Measurements from ENCODE around the gene COPB1. TPM values are rescaled to one million over a fixed set of nuclear protein-coding genes. Genes with fewer than 3 reads are reported as not detected.

The COPB1 gene
- total RNA-seq, 2 experiments from 2014 or later, result 81.7 to 93.4 TPM

DNA sequence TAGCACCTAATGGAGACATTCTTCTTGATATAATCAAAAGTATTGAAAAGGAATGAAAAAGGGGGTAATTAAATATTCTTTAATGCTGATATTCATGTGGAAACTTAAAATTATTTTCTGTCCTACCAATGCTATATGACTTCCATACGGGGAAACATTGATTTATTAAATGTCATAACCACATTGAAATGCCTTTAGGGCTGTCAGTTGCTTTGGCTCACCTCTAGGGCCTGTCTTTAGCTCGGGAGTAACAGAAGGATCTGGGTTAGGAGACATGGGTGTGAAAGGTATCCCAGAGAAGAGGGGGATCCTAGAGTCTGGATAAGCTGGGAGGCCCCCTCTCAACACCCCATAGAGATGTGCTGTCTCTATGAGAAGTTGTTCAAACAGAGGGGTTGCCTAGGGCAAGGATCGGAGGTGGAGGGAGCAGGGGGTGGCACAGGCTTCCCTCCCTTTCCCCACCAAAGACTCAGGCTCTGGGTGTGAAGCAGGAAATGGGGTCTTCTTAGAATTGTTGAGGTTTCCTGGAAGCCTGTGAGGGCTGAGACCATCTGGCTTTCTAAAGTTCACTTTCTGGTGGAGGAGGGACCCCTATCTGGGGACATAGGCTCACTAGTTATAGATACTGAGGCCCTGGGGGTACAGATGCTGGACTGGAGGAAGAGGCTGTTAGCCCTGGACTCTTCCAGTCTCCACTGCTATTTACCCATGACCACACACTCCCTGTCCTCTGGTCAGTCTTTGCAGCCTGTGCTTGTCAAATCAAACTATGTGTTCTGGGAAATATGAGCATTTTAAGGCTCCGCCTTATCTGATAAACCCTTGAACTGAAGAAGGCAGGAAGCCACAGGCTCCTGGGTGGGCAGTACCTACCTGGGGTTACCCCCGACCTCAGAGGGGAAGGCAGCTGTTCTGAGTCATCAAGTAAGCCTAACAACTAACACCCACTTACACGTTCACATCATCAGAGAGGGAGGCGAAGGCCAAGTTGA lies 84.8 kb downstream of the COPB1 start:
- Histone ChIP-seq H3K4me2 (ENCODE audit: low read length) (no peak overlapping the region), H3K4me1 (ENCODE audit: insufficient read depth, low read length, poor library complexity, severe bottlenecking) (no peaks in the 10 kb centered on the region), H3K9me2 (ENCODE audit: insufficient read depth, low read length) (no peaks in the 10 kb centered on the region), H3K79me2 (ENCODE audit: insufficient read depth, low read depth, low read length) (no peaks in the 10 kb centered on the region), H4K20me1 (ENCODE audit: insufficient read depth, low read length) (no peaks in the 10 kb centered on the region), H3K27ac (ENCODE audit: low read depth, low read length, poor library complexity, severe bottlenecking) (no peak overlapping the region), H3K4me3 (ENCODE audit: low read depth, low read length, poor library complexity, severe bottlenecking) (no peak overlapping the region), H3K36me3 (ENCODE audit: insufficient read depth, low read length) (no peaks in the 10 kb centered on the region), H2AFZ (ENCODE audit: low read length) (no peak overlapping the region), H3K9me3 (ENCODE audit: low read length) (no peaks in the 10 kb centered on the region)
- ChIA-PET POLR2A (no interaction called here), CTCF (ENCODE audit: unreplicated experiment) (no interaction called here)
- intact Hi-C loops (cut with micrococcal nuclease; ENCODE audit: unreplicated experiment), result no loop called here
- BruUV-seq (replicated peaks), result no TSS peak
- no peak for DNase-seq (ENCODE audit: low spot score)
- TF ChIP-seq CTCF (conservative IDR thresholded peaks at IDR 0.05; ENCODE audit: low read length), result no peak
- no peak for TF ChIP-seq EZH2phosphoT487 (IDR thresholded peaks at IDR 0.05; ENCODE audit: borderline replicate concordance, low read depth, low read length)

- no TSS peak for BruUV-seq (replicated peaks)
- H4K20me1 ChIP-seq (ENCODE audit: insufficient read depth, low read length), result no peaks in the 10 kb centered on the region
- ChIA-PET CTCF (ENCODE audit: unreplicated experiment) (no interaction called here), POLR2A (interaction anchor here (1.4 kb wide), 1 partner anchor 41 kb away, joined by 4 read pairs; no protein-coding TSS in a partner anchor)
- intact Hi-C loops (cut with micrococcal nuclease; ENCODE audit: unreplicated experiment), result no loop called here
- no peak overlapping the region for H3K4me2 ChIP-seq (ENCODE audit: low read length)
- H3K9me3 ChIP-seq (ENCODE audit: low read length), result no peaks in the 10 kb centered on the region
- H3K36me3 ChIP-seq (ENCODE audit: insufficient read depth, low read length), result no peaks in the 10 kb centered on the region
- no peak overlapping the region for H2AFZ ChIP-seq (ENCODE audit: low read length)
- no peak for DNase-seq (ENCODE audit: low spot score)
- no peaks in the 10 kb centered on the region for H3K4me1 ChIP-seq (ENCODE audit: insufficient read depth, low read length, poor library complexity, severe bottlenecking)
- H3K27ac ChIP-seq (ENCODE audit: low read depth, low read length, poor library complexity, severe bottlenecking), result no peak overlapping the region
- H3K9me2 ChIP-seq (ENCODE audit: insufficient read depth, low read length), result no peaks in the 10 kb centered on the region
- no peak overlapping the region for H3K4me3 ChIP-seq (ENCODE audit: low read depth, low read length, poor library complexity, severe bottlenecking)
- H3K79me2 ChIP-seq (ENCODE audit: insufficient read depth, low read depth, low read length), result no peaks in the 10 kb centered on the region
- TF ChIP-seq EZH2phosphoT487 (IDR thresholded peaks at IDR 0.05; ENCODE audit: borderline replicate concordance, low read depth, low read length) (no peak), CTCF (conservative IDR thresholded peaks at IDR 0.05; ENCODE audit: low read length) (0 out of 2 replicates have a peak, but pooled peaks have one; percentile 26)
These were observed 86.1 kb downstream of the COPB1 start for GRCh38 chr11:14413307-14414069.
